ENCODE measurements around the gene ERFL. TPM values are rescaled to one million over a fixed set of nuclear protein-coding genes. Genes with fewer than 3 reads are reported as not detected.

Gene ERFL
- polyA plus RNA-seq, 1 of the 3 experiments (the other 2 are of a cell fraction), result 0.07 TPM

DNA sequence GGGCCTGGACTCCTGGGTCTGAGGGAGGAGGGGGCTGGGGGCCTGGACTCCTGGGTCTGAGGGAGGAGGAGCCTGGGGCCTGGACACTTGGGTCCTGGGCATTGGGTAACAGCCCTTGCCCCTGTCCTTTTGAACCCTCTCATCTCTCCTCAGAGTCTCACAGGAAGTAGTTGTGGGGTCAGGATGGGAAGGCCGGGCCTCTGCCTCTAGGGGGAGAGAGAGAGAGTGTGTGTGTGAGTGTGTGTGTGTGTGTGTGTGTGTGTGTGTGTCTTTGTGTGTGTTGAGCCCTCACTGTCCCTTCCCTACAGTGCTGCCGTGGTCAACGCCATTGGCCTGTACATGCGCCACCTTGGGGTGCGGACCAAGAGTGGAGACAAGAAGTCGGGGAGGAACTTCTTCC lies 34.4 kb downstream of the ERFL start:
- no peak overlapping the region for H3K9ac ChIP-seq
- H3K79me2 ChIP-seq (ENCODE audit: insufficient read depth), result 0 out of 2 replicates have a peak, but pooled peaks cover 3% of the 10 kb centered on the region
- H3K27ac ChIP-seq (ENCODE audit: low read depth in 2 of 2, low read length in 1 of 2), result no peak overlapping the region
- no peaks in the 10 kb centered on the region for H3K9me3 ChIP-seq
- no peaks in the 10 kb centered on the region for H3F3A ChIP-seq (replicated peaks; ENCODE audit: insufficient read depth)
- no peak for DNase-seq
- TF ChIP-seq RAD21 (IDR thresholded peaks at IDR 0.05; ENCODE audit: low read length) (no peak), SMC3 (IDR thresholded peaks at IDR 0.05; ENCODE audit: low read depth, low read length) (no peak), RFX5 (IDR thresholded peaks at IDR 0.05; ENCODE audit: low read length) (no peak), YY1 (IDR thresholded peaks at IDR 0.05; ENCODE audit: low read depth) (no peak), TCF12 (IDR thresholded peaks at IDR 0.05) (no peak), GATA2 (CRISPR knock-in tag; IDR thresholded peaks at IDR 0.05) (no peak), GABPA (IDR thresholded peaks at IDR 0.05; ENCODE audit: low read depth) (no peak), JUND (IDR thresholded peaks at IDR 0.05) (no peak), TAF1 (IDR thresholded peaks at IDR 0.05; ENCODE audit: borderline replicate concordance, low read depth, low read length) (no peak), FOXJ3 (CRISPR knock-in tag; IDR thresholded peaks at IDR 0.05) (no peak), SIN3A (IDR thresholded peaks at IDR 0.05; ENCODE audit: borderline replicate concordance, low read depth, low read length) (no peak), CHD2 (IDR thresholded peaks at IDR 0.05; ENCODE audit: low read length, partially characterized antibody) (no peak), RXRA (IDR thresholded peaks at IDR 0.05; ENCODE audit: borderline replicate concordance, low read depth) (no peak), EP300 (IDR thresholded peaks at IDR 0.05; ENCODE audit: borderline replicate concordance in 1 of 2, low read depth in 1 of 2, low read length in 1 of 2) (no peak)
- TF ChIP-seq, protein P1, sequence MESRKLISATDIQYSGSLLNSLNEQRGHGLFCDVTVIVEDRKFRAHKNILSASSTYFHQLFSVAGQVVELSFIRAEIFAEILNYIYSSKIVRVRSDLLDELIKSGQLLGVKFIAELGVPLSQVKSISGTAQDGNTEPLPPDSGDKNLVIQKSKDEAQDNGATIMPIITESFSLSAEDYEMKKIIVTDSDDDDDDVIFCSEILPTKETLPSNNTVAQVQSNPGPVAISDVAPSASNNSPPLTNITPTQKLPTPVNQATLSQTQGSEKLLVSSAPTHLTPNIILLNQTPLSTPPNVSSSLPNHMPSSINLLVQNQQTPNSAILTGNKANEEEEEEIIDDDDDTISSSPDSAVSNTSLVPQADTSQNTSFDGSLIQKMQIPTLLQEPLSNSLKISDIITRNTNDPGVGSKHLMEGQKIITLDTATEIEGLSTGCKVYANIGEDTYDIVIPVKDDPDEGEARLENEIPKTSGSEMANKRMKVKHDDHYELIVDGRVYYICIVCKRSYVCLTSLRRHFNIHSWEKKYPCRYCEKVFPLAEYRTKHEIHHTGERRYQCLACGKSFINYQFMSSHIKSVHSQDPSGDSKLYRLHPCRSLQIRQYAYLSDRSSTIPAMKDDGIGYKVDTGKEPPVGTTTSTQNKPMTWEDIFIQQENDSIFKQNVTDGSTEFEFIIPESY (IDR thresholded peaks at IDR 0.05; ENCODE audit: borderline replicate concordance, low read depth), result no peak
- TF ChIP-seq, protein P2, sequence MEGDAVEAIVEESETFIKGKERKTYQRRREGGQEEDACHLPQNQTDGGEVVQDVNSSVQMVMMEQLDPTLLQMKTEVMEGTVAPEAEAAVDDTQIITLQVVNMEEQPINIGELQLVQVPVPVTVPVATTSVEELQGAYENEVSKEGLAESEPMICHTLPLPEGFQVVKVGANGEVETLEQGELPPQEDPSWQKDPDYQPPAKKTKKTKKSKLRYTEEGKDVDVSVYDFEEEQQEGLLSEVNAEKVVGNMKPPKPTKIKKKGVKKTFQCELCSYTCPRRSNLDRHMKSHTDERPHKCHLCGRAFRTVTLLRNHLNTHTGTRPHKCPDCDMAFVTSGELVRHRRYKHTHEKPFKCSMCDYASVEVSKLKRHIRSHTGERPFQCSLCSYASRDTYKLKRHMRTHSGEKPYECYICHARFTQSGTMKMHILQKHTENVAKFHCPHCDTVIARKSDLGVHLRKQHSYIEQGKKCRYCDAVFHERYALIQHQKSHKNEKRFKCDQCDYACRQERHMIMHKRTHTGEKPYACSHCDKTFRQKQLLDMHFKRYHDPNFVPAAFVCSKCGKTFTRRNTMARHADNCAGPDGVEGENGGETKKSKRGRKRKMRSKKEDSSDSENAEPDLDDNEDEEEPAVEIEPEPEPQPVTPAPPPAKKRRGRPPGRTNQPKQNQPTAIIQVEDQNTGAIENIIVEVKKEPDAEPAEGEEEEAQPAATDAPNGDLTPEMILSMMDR (IDR thresholded peaks at IDR 0.05), result no peak
- TF ChIP-seq, protein P3, sequence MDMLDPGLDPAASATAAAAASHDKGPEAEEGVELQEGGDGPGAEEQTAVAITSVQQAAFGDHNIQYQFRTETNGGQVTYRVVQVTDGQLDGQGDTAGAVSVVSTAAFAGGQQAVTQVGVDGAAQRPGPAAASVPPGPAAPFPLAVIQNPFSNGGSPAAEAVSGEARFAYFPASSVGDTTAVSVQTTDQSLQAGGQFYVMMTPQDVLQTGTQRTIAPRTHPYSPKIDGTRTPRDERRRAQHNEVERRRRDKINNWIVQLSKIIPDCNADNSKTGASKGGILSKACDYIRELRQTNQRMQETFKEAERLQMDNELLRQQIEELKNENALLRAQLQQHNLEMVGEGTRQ (IDR thresholded peaks at IDR 0.05; ENCODE audit: borderline replicate concordance, low read depth, low read length), result no peak
- ChIA-PET POLR2A (no interaction called here), CTCF (no interaction called here)
- H3K36me3 ChIP-seq (replicated peaks in 1 of 2; ENCODE audit: control insufficient read depth in 1 of 2, insufficient read depth in 2 of 2, low read length in 1 of 2), result peaks cover 17 to 47% of the 10 kb centered on the region in 2 experiments
- H3K27me3 ChIP-seq (ENCODE audit: insufficient read depth), result no peaks in the 10 kb centered on the region
- H4K20me1 ChIP-seq (ENCODE audit: insufficient read depth), result peaks cover 8% of the 10 kb centered on the region; the same call in 1 of the 2 replicates
- no peaks in the 10 kb centered on the region for H3K9me2 ChIP-seq
- no peaks in the 10 kb centered on the region for H3K4me1 ChIP-seq (ENCODE audit: control insufficient read depth in 1 of 2, insufficient read depth in 2 of 2, low read depth in 1 of 2, low read length in 1 of 2)
- H2AFZ ChIP-seq (ENCODE audit: low read depth), result no peak overlapping the region
- 78% methylated on average over 6 of the region's 6 CpGs for WGBS (ENCODE audit: low lambda C conversion rate)
- no peak overlapping the region for H3K4me2 ChIP-seq
- H3K4me3 ChIP-seq (ENCODE audit: low read depth in 2 of 2, low read length in 1 of 2), result no peak overlapping the region
